NCI-H2029 (cell line): ENCODE results near the gene EHHADH.
A peak's percentile ranks its signal among the peaks of the same experiment; 100 is the strongest.

Experiments
- DNase-seq: peaks from one replicate; lab custom pipeline; 2025; lab: John Stamatoyannopoulos, UW

Gene EHHADH

GRCh38 chr3:185195652-185196051 lies 58.2 kb downstream of the EHHADH start:
- DNase-seq, result no peak

GRCh38 chr3:185188816-185189215 lies 65.0 kb downstream of the EHHADH start:
- DNase-seq, result peak; percentile 13

GRCh38 chr3:185187391-185187790 lies 66.5 kb downstream of the EHHADH start:
- DNase-seq, result no peak

- no peak for DNase-seq
Measured at GRCh38 chr3:185176750-185177359, 77.0 kb downstream of the EHHADH start.

- peak; percentile 16 for DNase-seq
Measured at GRCh38 chr3:185175370-185175987, 78.4 kb downstream of the EHHADH start.

- DNase-seq, result no peak
Measured at GRCh38 chr3:185172086-185173049, 81.5 kb downstream of the EHHADH start.

GRCh38 chr3:185164428-185165217 lies 89.2 kb downstream of the EHHADH start:
- DNase-seq, result no peak

- DNase-seq, result no peak
Measured at GRCh38 chr3:185162634-185163033, 91.2 kb downstream of the EHHADH start.

- DNase-seq, result no peak
Measured at GRCh38 chr3:185161761-185162160, 92.1 kb downstream of the EHHADH start.

GRCh38 chr3:185157347-185157746 lies 96.5 kb downstream of the EHHADH start:
- DNase-seq, result no peak

- no peak for DNase-seq
Measured at GRCh38 chr3:185155678-185156077, 98.2 kb downstream of the EHHADH start.

- DNase-seq, result no peak
Measured at GRCh38 chr3:185153861-185154629, 99.8 kb downstream of the EHHADH start.

- DNase-seq, result no peak
Measured at GRCh38 chr3:185153171-185153771, 100.6 kb downstream of the EHHADH start.

- DNase-seq, result peak; percentile 33
Measured at GRCh38 chr3:185152410-185153170, 101.3 kb downstream of the EHHADH start, which contains the start of gene C3orf70. Gene C3orf70 (minus strand): TSS chr3:185153060. CDS start chr3:185152823, 237 bp downstream.

GRCh38 chr3:185151964-185152409 lies 101.9 kb downstream of the EHHADH start:
- no peak for DNase-seq

GRCh38 chr3:185151101-185151963 lies 102.5 kb downstream of the EHHADH start:
- DNase-seq, result no peak

- no peak for DNase-seq
Measured at GRCh38 chr3:185150561-185150960, 103.3 kb downstream of the EHHADH start.

- no peak for DNase-seq
Measured at GRCh38 chr3:185149591-185149990, 104.3 kb downstream of the EHHADH start.

GRCh38 chr3:185145511-185145910 lies 108.3 kb downstream of the EHHADH start:
- no peak for DNase-seq
